ENCODE results near the gene FNDC1. TPM values are rescaled to one million over a fixed set of nuclear protein-coding genes. Genes with fewer than 3 reads are reported as not detected.
"Not testable (repeated sequence)": the region's sequence is repeated elsewhere in the genome, so short reads cannot be mapped to it uniquely, and the experiment has no call there.

FNDC1 gene
- total and polyA plus RNA-seq, 2 of the 13 experiments (the other 11 are each of a cell fraction or from before 2014, with no cell fraction given), result not detected

DNA sequence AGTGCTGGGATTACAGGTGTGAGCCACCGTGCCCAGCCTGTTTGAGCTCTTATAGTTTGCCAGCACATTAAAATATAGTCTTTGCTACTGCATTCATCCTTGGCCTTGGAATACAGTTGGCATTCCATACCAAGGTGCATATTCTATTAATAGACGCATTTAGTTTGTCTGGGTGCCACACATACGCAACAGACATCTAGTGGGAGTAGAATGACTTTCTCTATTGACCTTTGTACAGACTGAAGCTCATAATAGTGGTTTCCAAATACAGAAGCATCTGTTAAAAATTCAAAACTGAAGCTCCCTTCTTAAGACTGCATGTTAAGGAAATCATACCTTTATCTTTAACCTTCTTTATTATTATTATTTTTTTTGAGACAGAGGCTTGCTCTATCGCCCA, 46.7 kb upstream of the FNDC1 start:
- Histone ChIP-seq H3K27ac (ENCODE audit: extremely low read length, insufficient read depth, low read length) (no peak overlapping the region), H3K4me2 (ENCODE audit: low read depth, low read length) (no peak overlapping the region), H3K9me3 (ENCODE audit: low read length) (no peaks in the 10 kb centered on the region), H2AFZ (ENCODE audit: low read length) (no peak overlapping the region), H3K27me3 (ENCODE audit: control insufficient read depth in 1 of 2, insufficient read depth in 2 of 2, low read length in 2 of 2) (peaks cover 2 to 25% of the 10 kb centered on the region in 2 experiments; a peak in 3 of 5 replicates), H3K4me3 (replicated peaks in 1 of 3; ENCODE audit: insufficient read depth in 1 of 3, low read depth in 2 of 3, low read length in 3 of 3) (no peak overlapping the region), H3K79me2 (ENCODE audit: insufficient read depth, low read length) (no peaks in the 10 kb centered on the region), H4K20me1 (ENCODE audit: insufficient read depth, low read length) (no peaks in the 10 kb centered on the region), H3K4me1 (ENCODE audit: insufficient read depth, low read length) (no peaks in the 10 kb centered on the region), H3K36me3 (replicated peaks in 1 of 2; ENCODE audit: control insufficient read depth in 1 of 2, insufficient read depth in 2 of 2, low read length in 2 of 2) (no peaks in the 10 kb centered on the region), H3K9ac (ENCODE audit: insufficient read depth, low read depth, low read length) (no peak overlapping the region)
- no peak for TF ChIP-seq MTA3 (CRISPR knock-in tag; IDR thresholded peaks at IDR 0.05)
- no peak for TF ChIP-seq ZFP1 (CRISPR knock-in tag; IDR thresholded peaks at IDR 0.05)
- no peak for TF ChIP-seq CHD2 (IDR thresholded peaks at IDR 0.05; ENCODE audit: low read depth, low read length)
- TF ChIP-seq ZNF550 (CRISPR knock-in tag; IDR thresholded peaks at IDR 0.05; ENCODE audit: borderline replicate concordance), result no peak
- CTCF ChIA-PET (ENCODE audit: low intra/inter-chr PET ratio, low total read pairs), result no interaction called here
- FAIRE-seq, result no peak
- in situ Hi-C loops (cut with HindIII; ENCODE audit: extremely low pct_ligation_motif_present, low pct_unique_long_range_greater_than_20kb) (loop anchor here (25.0 kb wide), 1 partner anchor 410 kb away; no protein-coding TSS in a partner anchor), intact Hi-C loops (cut with micrococcal nuclease; ENCODE audit: unreplicated experiment) (no loop called here)
- BruUV-seq (replicated peaks), result no TSS peak
- 2% methylated on average over 4 of the region's 4 CpGs for WGBS (ENCODE audit: low lambda C conversion rate)
- POLR2A ChIA-PET, result no interaction called here
- DNase-seq (ENCODE audit: low spot score), result no peak
- ATAC-seq, result no peak

GRCh38 chr6:159123831-159124230, 45.4 kb upstream of the FNDC1 start:
- BruUV-seq (replicated peaks); H3K4me2 ChIP-seq (ENCODE audit: low read depth, low read length); H3K9me3 ChIP-seq (ENCODE audit: low read length); H3K27ac ChIP-seq (ENCODE audit: extremely low read length, insufficient read depth, low read length); POLR2A ChIA-PET; H3K4me3 ChIP-seq (replicated peaks in 1 of 3; ENCODE audit: insufficient read depth in 1 of 3, low read depth in 2 of 3, low read length in 3 of 3); DNase-seq (ENCODE audit: low spot score); H3K9ac ChIP-seq (ENCODE audit: insufficient read depth, low read depth, low read length); FAIRE-seq; ATAC-seq; H3K36me3 ChIP-seq (replicated peaks in 1 of 2; ENCODE audit: control insufficient read depth in 1 of 2, insufficient read depth in 2 of 2, low read length in 2 of 2); H3K79me2 ChIP-seq (ENCODE audit: insufficient read depth, low read length); H2AFZ ChIP-seq (ENCODE audit: low read length); H3K4me1 ChIP-seq (ENCODE audit: insufficient read depth, low read length); CTCF ChIA-PET (ENCODE audit: low intra/inter-chr PET ratio, low total read pairs); intact Hi-C loops (cut with micrococcal nuclease; ENCODE audit: unreplicated experiment); H4K20me1 ChIP-seq (ENCODE audit: insufficient read depth, low read length): not testable (repeated sequence)
- in situ Hi-C loops (cut with HindIII; ENCODE audit: extremely low pct_ligation_motif_present, low pct_unique_long_range_greater_than_20kb), result loop anchor here (25.0 kb wide), 1 partner anchor 412 kb away; no protein-coding TSS in a partner anchor
- H3K27me3 ChIP-seq (ENCODE audit: control insufficient read depth in 1 of 2, insufficient read depth in 2 of 2, low read length in 2 of 2), result peaks cover 0 to 34% of the 10 kb centered on the region in 2 experiments; a peak in 3 of 5 replicates
- 30% methylated on average over 2 of the region's 2 CpGs for WGBS (ENCODE audit: low lambda C conversion rate)
